Osteoblast (primary cell): Measurements from ENCODE around the gene ZNF735. TPM values are rescaled to one million over a fixed set of nuclear protein-coding genes. Genes with fewer than 3 reads are reported as not detected.
A peak's percentile ranks its signal among the peaks of the same experiment; 100 is the strongest.
"Not testable (repeated sequence)": the region's sequence is repeated elsewhere in the genome, so short reads cannot be mapped to it uniquely, and the experiment has no call there.

Source experiments
- DNase-seq: peaks from one replicate; pipeline ENCODE4 v3.0.0; 2011; ENCODE audit warnings: low spot score, mixed read lengths; ENCODE audit not compliant: insufficient read length; ENCODE audit errors: missing footprints
- H2AFZ ChIP-seq: 2 replicates; pipeline ENCODE4 v1.6.0; 2011; ENCODE audit warnings: mild to moderate bottlenecking, low read length
- H3K27ac ChIP-seq: 2 replicates; pipeline ENCODE4 v1.5.1; 2011; ENCODE audit warnings: mild to moderate bottlenecking, low read depth, low read length, moderate library complexity
- H3K27me3 ChIP-seq: 2 replicates; pipeline ENCODE4 v1.6.0; 2012; ENCODE audit warnings: mild to moderate bottlenecking, control low read depth, inconsistent platforms, low read length, moderate library complexity; ENCODE audit not compliant: insufficient read depth
- H3K36me3 ChIP-seq: 2 replicates; pipeline ENCODE4 v1.5.1; 2011; ENCODE audit warnings: mild to moderate bottlenecking, low read length, control low read depth, moderate library complexity; ENCODE audit not compliant: insufficient read depth
- H3K4me1 ChIP-seq: 2 replicates; pipeline ENCODE4 v1.5.1; 2011; ENCODE audit warnings: mild to moderate bottlenecking, low read length, control low read depth, moderate library complexity; ENCODE audit not compliant: insufficient read depth
- H3K4me2 ChIP-seq: 2 replicates; pipeline ENCODE4 v1.6.0; 2011; ENCODE audit warnings: mild to moderate bottlenecking, low read length; ENCODE audit not compliant: insufficient read depth
- H3K4me3 ChIP-seq: fragments of 200-600 bp; sonication (generic); 3 replicates; pipeline ENCODE4 v1.5.1; 2012; ENCODE audit warnings: mild to moderate bottlenecking, low read length, inconsistent platforms; ENCODE audit not compliant: insufficient read depth
- H3K79me2 ChIP-seq: 2 replicates; pipeline ENCODE4 v1.6.0; 2012; ENCODE audit warnings: mild to moderate bottlenecking, low read length, control low read depth, inconsistent platforms; ENCODE audit not compliant: insufficient read depth
- H3K9me3 ChIP-seq: 2 replicates; pipeline ENCODE4 v1.5.1; 2011; ENCODE audit warnings: low read depth, low read length, control low read depth
- H4K20me1 ChIP-seq: 2 replicates; pipeline ENCODE4 v1.6.0; 2012; ENCODE audit warnings: mild to moderate bottlenecking, low read length, control low read depth; ENCODE audit not compliant: insufficient read depth
- CTCF ChIP-seq: IDR thresholded peaks from 2 replicates; pipeline ENCODE4 v1.5.1; 2011; ENCODE audit warnings: mild to moderate bottlenecking, low read depth, low read length, moderate library complexity; ENCODE audit errors: extremely low read depth
- total RNA-seq: library from RNA; depleted of rRNA; stranded (reverse); fragments of >200 nt; gene quantifications from 2 replicates; pipeline ENCODE4 v1.2.3, GENCODE V29; 2012

ZNF735 gene
- total RNA-seq, 1 donor: not detected

GRCh38 chr7:64192775-64193174 lies 14.2 kb upstream of the ZNF735 start:
- Histone ChIP-seq H4K20me1 (no peaks in the 10 kb centered on the region), H3K9me3 (peaks cover 3% of the 10 kb centered on the region), H3K4me2 (no peak overlapping the region), H3K36me3 (no peaks in the 10 kb centered on the region), H3K27ac (no peak overlapping the region), H2AFZ (no peak overlapping the region), H3K4me1 (no peaks in the 10 kb centered on the region), H3K4me3 (no peak overlapping the region), H3K27me3 (no peaks in the 10 kb centered on the region), H3K79me2 (no peaks in the 10 kb centered on the region)
- no peak for TF ChIP-seq CTCF
- DNase-seq: peak; percentile 19

GRCh38 chr7:64219710-64220298 lies 12.8 kb downstream of the ZNF735 start:
- H3K27me3 ChIP-seq, H3K4me1 ChIP-seq, DNase-seq, H4K20me1 ChIP-seq, H3K4me2 ChIP-seq, H3K9me3 ChIP-seq, H3K36me3 ChIP-seq, H3K27ac ChIP-seq, H3K4me3 ChIP-seq, H3K79me2 ChIP-seq, H2AFZ ChIP-seq: not testable (repeated sequence)

- H3K36me3 ChIP-seq: no peaks in the 10 kb centered on the region
- no peak overlapping the region for H3K4me2 ChIP-seq
- H4K20me1 ChIP-seq: no peaks in the 10 kb centered on the region
- H3K27ac ChIP-seq: no peak overlapping the region
- H3K4me1 ChIP-seq: no peaks in the 10 kb centered on the region
- no peaks in the 10 kb centered on the region for H3K9me3 ChIP-seq
- TF ChIP-seq CTCF: no peak
- H3K27me3 ChIP-seq: no peaks in the 10 kb centered on the region
- DNase-seq: no peak
- H3K4me3 ChIP-seq: no peak overlapping the region
- no peak overlapping the region for H2AFZ ChIP-seq
- H3K79me2 ChIP-seq: no peaks in the 10 kb centered on the region
These were observed 16.4 kb downstream of the ZNF735 start for GRCh38 chr7:64223366-64223765.

- H4K20me1 ChIP-seq, H3K36me3 ChIP-seq, H3K27me3 ChIP-seq, H3K4me2 ChIP-seq, H3K79me2 ChIP-seq, H3K4me3 ChIP-seq, H2AFZ ChIP-seq, H3K4me1 ChIP-seq, H3K27ac ChIP-seq, H3K9me3 ChIP-seq, DNase-seq: not testable (repeated sequence)
These were observed 21.2 kb downstream of the ZNF735 start, which contains the start of gene ZNF679 for GRCh38 chr7:64228174-64228573. Gene ZNF679 (plus strand): TSS chr7:64228474. CDS start chr7:64249118, 20,644 bp downstream.

- Histone ChIP-seq H3K9me3 (peaks cover 6% of the 10 kb centered on the region), H3K27ac (no peak overlapping the region), H2AFZ (no peak overlapping the region), H3K4me2 (no peak overlapping the region), H3K36me3 (no peaks in the 10 kb centered on the region), H4K20me1 (no peaks in the 10 kb centered on the region), H3K4me3 (no peak overlapping the region), H3K79me2 (no peaks in the 10 kb centered on the region), H3K27me3 (no peaks in the 10 kb centered on the region), H3K4me1 (no peaks in the 10 kb centered on the region)
- DNase-seq: no peak
- TF ChIP-seq CTCF: no peak
These were observed 59.4 kb downstream of the ZNF735 start for GRCh38 chr7:64266341-64266919.
